ENCODE measurements around the gene CNGA2.
"Not testable (repeated sequence)": the region's sequence is repeated elsewhere in the genome, so short reads cannot be mapped to it uniquely, and the experiment has no call there.

CNGA2 gene

DNA sequence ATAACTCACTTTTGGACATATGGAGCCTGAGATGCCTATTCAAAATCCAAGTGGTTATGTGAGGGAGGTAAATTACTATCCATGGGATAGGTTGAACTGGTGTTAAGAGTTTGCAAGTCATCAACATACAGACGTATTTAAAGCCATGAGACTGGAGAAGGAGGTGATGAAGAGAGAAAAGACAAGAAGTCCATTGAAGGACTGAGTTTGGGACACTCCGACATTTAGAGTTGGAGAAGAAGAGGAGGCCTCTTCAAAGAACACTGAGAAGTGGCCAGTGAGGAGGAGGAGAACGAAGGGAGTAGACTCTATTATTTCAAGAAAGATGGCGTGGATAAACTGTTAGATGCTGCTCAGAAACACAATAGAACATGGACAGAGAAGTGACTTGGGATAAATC is at the start of gene CNGA2:
Gene CNGA2 (plus strand): TSS at position 301 of the 400 bp plus-strand sequence. CDS start 3,738 bp downstream, outside the sequence.
- peaks cover 49% of the 10 kb centered on the region for H3K9me3 ChIP-seq (ENCODE audit: control insufficient read depth, insufficient read depth, low read length)

GRCh38 chrX:151687635-151688034 is 46.9 kb upstream of the CNGA2 start:
- Histone ChIP-seq H3K27ac (ENCODE audit: low read depth, low read length) (no peak overlapping the region), H3K9me3 (ENCODE audit: control insufficient read depth, insufficient read depth, low read length) (peaks cover 50% of the 10 kb centered on the region), H3K27me3 (ENCODE audit: control insufficient read depth, insufficient read depth, low read length) (no peaks in the 10 kb centered on the region), H3K9ac (ENCODE audit: low read depth, low read length) (no peak overlapping the region), H3K4me1 (ENCODE audit: control insufficient read depth, insufficient read depth, low read length) (no peaks in the 10 kb centered on the region), H3K36me3 (ENCODE audit: control insufficient read depth, insufficient read depth, low read length) (no peaks in the 10 kb centered on the region), H3K4me3 (ENCODE audit: low read depth, low read length) (no peak overlapping the region)

More for the DNA sequence above, at the start of gene CNGA2:
- Histone ChIP-seq H3K4me3 (ENCODE audit: low read depth, low read length) (no peak within 1 kb of the TSS), H3K4me1 (ENCODE audit: control insufficient read depth, insufficient read depth, low read length) (no peaks in the 10 kb centered on the region), H3K36me3 (ENCODE audit: control insufficient read depth, insufficient read depth, low read length) (no peaks in the 10 kb centered on the region), H3K9ac (ENCODE audit: low read depth, low read length) (no peak within 1 kb of the TSS), H3K27me3 (ENCODE audit: control insufficient read depth, insufficient read depth, low read length) (no peaks in the 10 kb centered on the region), H3K27ac (ENCODE audit: low read depth, low read length) (no peak within 1 kb of the TSS)

DNA sequence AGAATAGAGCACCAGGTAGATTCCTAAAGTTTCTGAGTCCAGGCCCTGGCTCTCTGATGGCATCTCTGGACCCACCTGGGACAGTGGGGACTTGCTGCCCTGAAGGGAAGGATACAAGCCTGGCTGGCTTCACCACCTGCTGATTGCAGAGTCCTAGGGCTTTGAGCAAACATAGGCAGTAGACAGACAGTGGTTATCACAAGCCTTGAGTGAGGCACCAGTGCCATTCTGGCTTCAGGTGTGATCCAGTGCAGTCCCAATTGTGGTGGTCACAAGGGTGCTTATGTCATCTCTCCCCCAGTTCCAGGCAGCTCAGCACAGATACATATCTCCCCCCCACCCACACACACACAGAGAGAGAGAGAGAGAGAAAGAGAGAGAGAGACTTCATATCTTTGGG is 45.9 kb upstream of the CNGA2 start:
- Histone ChIP-seq H3K9me3 (ENCODE audit: control insufficient read depth, insufficient read depth, low read length) (peaks cover 61% of the 10 kb centered on the region), H3K4me3 (ENCODE audit: low read depth, low read length) (no peak overlapping the region), H3K27ac (ENCODE audit: low read depth, low read length) (no peak overlapping the region), H3K27me3 (ENCODE audit: control insufficient read depth, insufficient read depth, low read length) (no peaks in the 10 kb centered on the region), H3K4me1 (ENCODE audit: control insufficient read depth, insufficient read depth, low read length) (no peaks in the 10 kb centered on the region), H3K36me3 (ENCODE audit: control insufficient read depth, insufficient read depth, low read length) (no peaks in the 10 kb centered on the region), H3K9ac (ENCODE audit: low read depth, low read length) (no peak overlapping the region)

DNA sequence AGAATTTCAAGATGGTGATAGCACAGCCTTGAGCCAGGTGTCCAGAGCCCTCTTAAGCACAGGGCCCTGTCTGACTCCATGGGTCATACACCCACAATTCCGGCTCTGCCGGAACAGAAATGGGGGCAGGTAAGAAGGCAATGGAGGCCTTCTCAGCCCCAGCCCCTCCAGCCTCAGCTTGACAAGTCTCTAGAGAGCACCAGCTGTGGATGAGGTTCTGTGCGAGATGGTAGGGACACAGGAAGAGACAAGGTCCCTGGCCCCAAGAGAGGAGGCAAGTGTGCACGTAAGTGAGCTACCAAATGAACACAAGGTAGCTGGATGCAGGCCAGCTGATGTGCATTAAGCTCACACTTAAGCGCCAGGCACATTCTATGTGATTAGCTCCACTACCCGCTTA is 41.7 kb upstream of the CNGA2 start:
- H3K9me3 ChIP-seq (ENCODE audit: control insufficient read depth, insufficient read depth, low read length): peaks cover 55% of the 10 kb centered on the region
- no peaks in the 10 kb centered on the region for H3K36me3 ChIP-seq (ENCODE audit: control insufficient read depth, insufficient read depth, low read length)
- H3K4me3 ChIP-seq (ENCODE audit: low read depth, low read length): no peak overlapping the region
- no peak overlapping the region for H3K9ac ChIP-seq (ENCODE audit: low read depth, low read length)
- no peak overlapping the region for H3K27ac ChIP-seq (ENCODE audit: low read depth, low read length)
- peaks cover 6% of the 10 kb centered on the region; the same call in 1 of the 2 replicates for H3K27me3 ChIP-seq (ENCODE audit: control insufficient read depth, insufficient read depth, low read length)
- H3K4me1 ChIP-seq (ENCODE audit: control insufficient read depth, insufficient read depth, low read length): no peaks in the 10 kb centered on the region

- peaks cover 63% of the 10 kb centered on the region for H3K9me3 ChIP-seq (ENCODE audit: control insufficient read depth, insufficient read depth, low read length)
- H3K4me3 ChIP-seq (ENCODE audit: low read depth, low read length): peak overlapping the region; percentile 50; the same call in 1 of the 2 replicates
- H3K27ac ChIP-seq (ENCODE audit: low read depth, low read length): no peak overlapping the region
- no peaks in the 10 kb centered on the region for H3K36me3 ChIP-seq (ENCODE audit: control insufficient read depth, insufficient read depth, low read length)
- peaks cover 6% of the 10 kb centered on the region; the same call in 1 of the 2 replicates for H3K27me3 ChIP-seq (ENCODE audit: control insufficient read depth, insufficient read depth, low read length)
- H3K4me1 ChIP-seq (ENCODE audit: control insufficient read depth, insufficient read depth, low read length): no peaks in the 10 kb centered on the region
- no peak overlapping the region for H3K9ac ChIP-seq (ENCODE audit: low read depth, low read length)
Observed at GRCh38 chrX:151694121-151694520, 40.4 kb upstream of the CNGA2 start.

DNA sequence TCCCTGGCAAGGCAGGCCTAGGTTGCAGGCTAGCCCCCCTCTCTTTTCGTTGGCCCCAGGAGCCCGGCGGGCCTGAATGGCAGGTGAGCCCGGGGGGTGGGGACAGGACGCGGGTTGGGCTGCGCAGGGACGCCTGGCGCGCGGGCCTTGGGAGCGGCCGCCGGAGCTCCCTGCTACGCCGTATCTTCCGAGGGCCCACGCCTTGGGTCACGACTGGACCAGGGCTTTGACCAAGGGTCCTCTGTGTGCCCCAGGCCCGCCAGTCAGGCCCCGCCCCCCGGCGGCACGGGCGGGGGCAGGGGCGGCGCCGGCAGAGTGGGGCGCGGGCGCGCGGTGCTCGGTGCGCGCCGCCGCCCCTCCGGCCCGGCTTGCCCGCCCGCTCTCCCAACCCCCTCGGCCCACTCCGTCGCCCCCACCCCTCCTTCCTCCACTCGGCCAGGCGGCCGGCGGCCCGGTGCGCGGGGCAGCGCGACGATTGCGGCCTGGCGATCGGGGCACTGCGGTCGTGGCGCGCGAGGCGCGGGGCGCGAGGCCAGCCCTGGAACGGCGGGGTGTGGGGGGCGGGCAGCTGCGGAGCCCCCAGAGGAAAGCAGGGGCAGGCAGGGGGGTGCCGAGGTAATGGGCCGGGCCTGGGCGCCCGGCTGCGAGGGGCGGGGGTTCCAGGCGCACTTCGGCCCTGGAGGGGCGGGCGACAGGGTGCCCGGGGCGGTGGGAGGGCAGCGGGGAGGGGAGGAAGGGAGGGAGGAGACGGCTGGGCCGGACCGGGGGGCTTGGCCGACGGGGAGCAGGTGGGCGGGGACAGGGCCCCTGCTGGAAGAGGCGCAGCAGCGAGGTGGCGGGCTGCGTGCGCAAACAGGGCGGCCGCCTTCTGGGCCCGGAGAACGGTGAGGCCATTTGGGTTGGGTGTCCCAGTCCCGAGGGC is 39.6 kb upstream of the CNGA2 start, which contains the start of gene PRRG3:
Gene PRRG3 (plus strand): TSS at position 798 of the 922 bp plus-strand sequence. CDS start 3,357 bp downstream, outside the sequence.
- Histone ChIP-seq H3K9ac (ENCODE audit: low read depth, low read length) (no peak within 1 kb of the TSS), H3K4me1 (ENCODE audit: control insufficient read depth, insufficient read depth, low read length) (no peaks in the 10 kb centered on the region), H3K9me3 (ENCODE audit: control insufficient read depth, insufficient read depth, low read length) (peaks cover 64% of the 10 kb centered on the region), H3K4me3 (ENCODE audit: low read depth, low read length) (peak within 1 kb of the TSS; percentile 50), H3K27me3 (ENCODE audit: control insufficient read depth, insufficient read depth, low read length) (peaks cover 6% of the 10 kb centered on the region; the same call in 1 of the 2 replicates), H3K27ac (ENCODE audit: low read depth, low read length) (no peak within 1 kb of the TSS), H3K36me3 (ENCODE audit: control insufficient read depth, insufficient read depth, low read length) (no peaks in the 10 kb centered on the region)

DNA sequence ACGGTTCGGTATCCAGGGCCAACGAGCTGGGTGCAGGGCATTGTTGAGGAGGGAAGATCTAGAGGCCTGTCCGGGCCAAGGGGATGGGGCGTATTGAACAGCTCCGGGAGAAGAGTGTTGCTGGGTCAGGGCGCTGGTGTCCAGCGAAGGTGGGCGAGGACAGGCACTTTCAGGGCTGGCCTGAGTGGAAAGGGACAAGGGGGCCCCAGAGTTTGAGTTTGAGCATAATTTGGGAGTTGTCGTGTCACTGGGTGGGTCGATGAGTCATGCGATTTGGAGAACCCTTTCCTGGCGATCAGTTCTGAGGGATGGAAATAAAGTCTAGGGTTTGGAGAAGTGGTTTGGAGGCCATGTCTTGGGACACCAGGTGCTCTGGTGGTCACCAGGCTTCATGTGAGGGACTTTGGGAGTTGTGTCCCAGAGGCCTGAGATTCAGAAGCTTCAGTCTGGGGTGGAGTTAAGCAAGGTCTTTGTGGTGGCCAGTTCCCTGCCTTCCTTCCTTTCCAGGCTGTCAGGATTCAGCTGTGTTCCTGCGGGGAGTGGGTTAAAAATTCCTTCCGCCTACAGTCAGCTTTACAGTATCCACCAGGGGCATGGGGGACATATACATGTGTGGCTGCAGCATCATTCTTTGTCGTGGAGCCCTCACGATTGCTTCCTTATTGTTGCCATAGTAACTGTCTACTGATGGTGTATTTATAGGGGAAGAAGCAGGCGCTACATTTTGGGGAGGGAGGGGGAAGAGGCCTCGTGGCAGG is 38.8 kb upstream of the CNGA2 start:
- Histone ChIP-seq H3K27ac (ENCODE audit: low read depth, low read length) (no peak overlapping the region), H3K9ac (ENCODE audit: low read depth, low read length) (no peak overlapping the region), H3K4me3 (ENCODE audit: low read depth, low read length) (peak overlapping the region; percentile 50), H3K4me1 (ENCODE audit: control insufficient read depth, insufficient read depth, low read length) (no peaks in the 10 kb centered on the region), H3K9me3 (ENCODE audit: control insufficient read depth, insufficient read depth, low read length) (peaks cover 66% of the 10 kb centered on the region), H3K27me3 (ENCODE audit: control insufficient read depth, insufficient read depth, low read length) (peaks cover 6% of the 10 kb centered on the region; the same call in 1 of the 2 replicates), H3K36me3 (ENCODE audit: control insufficient read depth, insufficient read depth, low read length) (no peaks in the 10 kb centered on the region)

- H3K9me3 ChIP-seq (ENCODE audit: control insufficient read depth, insufficient read depth, low read length): peaks cover 61% of the 10 kb centered on the region
- not testable (repeated sequence) for H3K9ac ChIP-seq (ENCODE audit: low read depth, low read length); H3K27me3 ChIP-seq (ENCODE audit: control insufficient read depth, insufficient read depth, low read length); H3K4me1 ChIP-seq (ENCODE audit: control insufficient read depth, insufficient read depth, low read length); H3K27ac ChIP-seq (ENCODE audit: low read depth, low read length); H3K4me3 ChIP-seq (ENCODE audit: low read depth, low read length); H3K36me3 ChIP-seq (ENCODE audit: control insufficient read depth, insufficient read depth, low read length)
Observed at GRCh38 chrX:151697082-151697481, 37.5 kb upstream of the CNGA2 start.

DNA sequence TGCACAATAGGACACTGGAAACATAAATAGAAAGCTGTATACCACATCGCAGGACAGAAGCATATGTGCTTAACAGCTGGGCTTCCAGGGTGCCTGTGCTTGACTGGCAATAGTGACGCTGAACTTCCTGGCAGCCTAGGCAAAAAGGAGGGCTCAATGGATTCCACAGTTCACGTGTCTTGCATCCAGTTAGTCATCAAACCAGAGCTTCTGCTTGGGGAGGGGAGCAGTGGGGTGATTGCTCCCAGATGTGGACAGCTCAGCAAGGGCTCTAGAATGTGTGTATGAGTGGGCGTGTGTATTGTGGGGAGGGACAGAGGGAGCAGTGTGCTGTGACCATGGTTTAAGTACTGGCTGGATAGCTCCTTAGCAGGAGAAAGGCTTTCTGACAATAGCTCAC is 37.0 kb upstream of the CNGA2 start:
- H3K9me3 ChIP-seq (ENCODE audit: control insufficient read depth, insufficient read depth, low read length): peaks cover 58% of the 10 kb centered on the region
- no peak overlapping the region for H3K27ac ChIP-seq (ENCODE audit: low read depth, low read length)
- H3K4me1 ChIP-seq (ENCODE audit: control insufficient read depth, insufficient read depth, low read length): no peaks in the 10 kb centered on the region
- peaks cover 6% of the 10 kb centered on the region; the same call in 1 of the 2 replicates for H3K27me3 ChIP-seq (ENCODE audit: control insufficient read depth, insufficient read depth, low read length)
- H3K9ac ChIP-seq (ENCODE audit: low read depth, low read length): no peak overlapping the region
- H3K4me3 ChIP-seq (ENCODE audit: low read depth, low read length): no peak overlapping the region
- no peaks in the 10 kb centered on the region for H3K36me3 ChIP-seq (ENCODE audit: control insufficient read depth, insufficient read depth, low read length)

DNA sequence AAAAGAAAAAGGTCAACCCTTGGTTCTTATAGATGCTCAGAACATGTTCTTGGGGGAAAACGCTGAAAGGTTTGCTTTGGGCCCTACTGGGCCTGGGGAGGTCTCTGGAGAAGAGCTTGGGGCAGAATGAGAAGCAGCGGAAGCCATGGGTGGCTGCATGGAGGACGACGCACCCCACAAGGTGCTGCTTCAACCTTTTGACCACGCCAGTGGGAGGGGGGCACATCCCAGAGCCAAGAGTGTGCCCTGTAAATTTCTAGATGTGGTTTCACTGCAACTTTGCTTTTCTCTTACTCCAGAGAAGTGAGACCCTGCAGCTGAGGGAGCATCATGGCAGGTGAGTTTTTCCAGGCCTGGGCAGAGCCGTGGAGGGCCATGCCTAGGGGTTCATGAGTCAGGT is 36.1 kb upstream of the CNGA2 start:
- no peaks in the 10 kb centered on the region for H3K36me3 ChIP-seq (ENCODE audit: control insufficient read depth, insufficient read depth, low read length)
- H3K27me3 ChIP-seq (ENCODE audit: control insufficient read depth, insufficient read depth, low read length): peaks cover 6% of the 10 kb centered on the region; the same call in 1 of the 2 replicates
- no peak overlapping the region for H3K9ac ChIP-seq (ENCODE audit: low read depth, low read length)
- H3K9me3 ChIP-seq (ENCODE audit: control insufficient read depth, insufficient read depth, low read length): peaks cover 58% of the 10 kb centered on the region
- H3K27ac ChIP-seq (ENCODE audit: low read depth, low read length): no peak overlapping the region
- no peak overlapping the region for H3K4me3 ChIP-seq (ENCODE audit: low read depth, low read length)
- no peaks in the 10 kb centered on the region for H3K4me1 ChIP-seq (ENCODE audit: control insufficient read depth, insufficient read depth, low read length)
